ENCODE results near the gene TCL1B.

Gene TCL1B

DNA sequence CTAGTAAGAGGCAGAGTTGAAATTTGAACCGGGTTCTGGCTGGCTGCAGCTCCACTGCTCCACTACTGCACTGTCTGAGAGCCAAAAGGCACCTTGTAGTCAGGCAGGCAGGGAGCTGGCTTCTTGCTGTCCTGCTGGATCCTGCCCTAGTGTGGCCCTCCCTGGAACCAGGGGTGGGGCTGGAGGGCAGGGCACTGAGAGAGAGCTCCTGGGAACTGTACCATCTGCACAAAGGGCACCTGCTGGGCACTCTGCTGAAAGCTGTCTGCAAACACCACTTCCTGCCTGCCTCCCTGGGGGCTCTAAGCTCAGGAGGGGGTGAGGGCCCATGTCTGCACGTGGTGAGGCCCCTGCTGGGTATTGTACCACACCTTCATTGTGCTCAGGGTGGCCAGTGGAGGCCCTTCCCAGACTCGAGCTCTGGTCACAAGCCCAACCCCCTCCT is 19.0 kb upstream of the TCL1B start:
- DNase-seq (ENCODE audit: low spot score) = no peak

GRCh38 chr14:95668235-95668772 is 17.9 kb upstream of the TCL1B start:
- no peak for DNase-seq (ENCODE audit: low spot score)

DNA sequence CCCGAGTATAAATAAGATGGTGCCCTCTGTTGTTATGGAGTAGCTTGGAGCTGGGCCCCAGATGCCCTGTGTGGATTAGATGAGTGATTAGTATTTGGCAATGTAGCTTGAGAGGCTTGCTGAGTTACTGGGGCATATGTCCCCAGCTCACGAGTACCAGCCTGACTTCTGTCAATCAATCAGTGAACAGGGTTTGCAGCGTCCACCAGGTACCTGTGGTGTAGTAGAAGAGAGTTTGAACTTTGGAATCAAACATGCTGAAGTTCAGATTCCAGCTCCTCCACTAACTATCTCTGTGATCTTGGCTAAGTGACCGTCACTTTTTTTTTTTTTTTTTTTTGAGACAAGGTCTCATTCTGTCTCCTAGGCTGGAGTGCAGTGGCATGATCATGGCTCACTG is 11.6 kb upstream of the TCL1B start:
- no peak for DNase-seq (ENCODE audit: low spot score)

DNA sequence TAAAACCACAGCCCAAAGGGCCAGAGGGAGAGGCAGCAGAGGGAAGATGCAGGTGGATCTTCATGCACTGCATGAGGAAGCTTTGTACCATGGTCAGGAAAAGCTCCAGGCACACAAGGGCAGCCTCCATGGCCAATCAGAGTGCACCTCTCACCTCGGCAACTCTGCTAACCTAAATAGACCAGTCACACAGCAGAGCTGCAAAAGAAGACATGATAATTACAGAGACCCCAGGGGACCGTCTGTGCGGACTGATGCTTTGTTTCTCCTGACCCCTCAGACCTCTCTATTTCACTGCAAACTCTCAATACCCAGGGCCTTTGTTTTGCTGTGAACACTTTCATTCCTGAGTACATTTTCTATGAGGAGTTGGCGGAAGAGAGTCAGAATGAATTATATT is 10.7 kb upstream of the TCL1B start:
- no peak for DNase-seq (ENCODE audit: low spot score)

DNA sequence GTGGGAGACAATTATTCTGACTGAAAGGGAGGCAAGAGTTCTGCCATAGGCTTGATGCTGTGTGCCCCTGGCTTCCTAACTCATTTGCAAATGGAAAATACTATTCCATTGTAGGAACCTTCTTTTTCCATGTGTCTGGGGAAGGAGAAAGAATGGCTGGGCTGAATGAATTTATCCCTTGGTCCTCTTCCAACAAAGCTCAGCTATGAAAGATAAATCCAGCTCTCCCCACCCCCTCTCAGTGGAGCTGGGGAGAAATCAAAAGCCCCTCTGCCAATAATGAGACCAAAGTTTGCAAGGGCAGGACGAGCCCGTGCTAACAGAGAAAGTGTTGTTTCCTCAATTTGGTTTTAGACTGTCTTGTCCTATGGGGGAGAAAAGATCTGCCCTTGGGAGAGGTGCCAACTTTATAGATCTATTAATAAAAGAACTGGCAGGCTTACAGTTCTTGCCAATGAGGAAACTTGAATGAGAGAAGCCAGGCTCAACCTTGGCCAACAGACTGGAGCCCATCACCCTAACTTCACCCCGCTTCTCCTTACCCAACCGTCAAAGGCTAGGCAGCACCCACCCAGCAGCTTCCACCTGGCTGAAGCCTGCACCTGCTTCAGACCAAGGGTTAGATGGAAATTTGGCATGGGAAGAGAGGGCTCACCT is 8.9 kb upstream of the TCL1B start:
- no peak for DNase-seq (ENCODE audit: low spot score)

GRCh38 chr14:95679148-95679815 is 6.9 kb upstream of the TCL1B start:
- DNase-seq (ENCODE audit: low spot score) = no peak

GRCh38 chr14:95679998-95680735 is 6.1 kb upstream of the TCL1B start:
- DNase-seq (ENCODE audit: low spot score) = no peak

DNA sequence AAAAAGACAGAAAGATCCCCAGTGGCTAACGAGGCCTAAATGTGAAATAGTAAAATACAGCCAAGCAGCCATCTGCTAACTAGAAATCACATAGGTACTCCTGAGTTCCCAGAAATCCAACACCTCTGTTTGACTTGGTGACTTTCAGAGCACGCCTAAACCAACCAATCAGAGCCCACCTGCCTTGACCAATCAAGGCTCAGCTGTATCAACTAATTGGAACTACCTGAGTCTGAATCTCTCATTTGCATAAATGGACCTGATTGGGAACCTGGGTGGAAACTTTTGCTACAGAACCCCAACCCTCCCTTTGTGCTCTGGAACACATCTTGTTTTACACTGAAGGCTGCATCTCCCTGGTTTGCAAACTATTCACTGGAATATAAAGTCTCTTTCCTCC is 5.1 kb upstream of the TCL1B start:
- no peak for DNase-seq (ENCODE audit: low spot score)

GRCh38 chr14:95683793-95684192 is 2.4 kb upstream of the TCL1B start:
- no peak for DNase-seq (ENCODE audit: low spot score)

- no peak for DNase-seq (ENCODE audit: low spot score)
Observed at GRCh38 chr14:95686935-95687334, 709 bp downstream of the TCL1B start.

- DNase-seq (ENCODE audit: low spot score) = no peak
Observed at GRCh38 chr14:95689441-95689840, 3.2 kb downstream of the TCL1B start.

GRCh38 chr14:95690815-95691214 is 4.6 kb downstream of the TCL1B start:
- no peak for DNase-seq (ENCODE audit: low spot score)

DNA sequence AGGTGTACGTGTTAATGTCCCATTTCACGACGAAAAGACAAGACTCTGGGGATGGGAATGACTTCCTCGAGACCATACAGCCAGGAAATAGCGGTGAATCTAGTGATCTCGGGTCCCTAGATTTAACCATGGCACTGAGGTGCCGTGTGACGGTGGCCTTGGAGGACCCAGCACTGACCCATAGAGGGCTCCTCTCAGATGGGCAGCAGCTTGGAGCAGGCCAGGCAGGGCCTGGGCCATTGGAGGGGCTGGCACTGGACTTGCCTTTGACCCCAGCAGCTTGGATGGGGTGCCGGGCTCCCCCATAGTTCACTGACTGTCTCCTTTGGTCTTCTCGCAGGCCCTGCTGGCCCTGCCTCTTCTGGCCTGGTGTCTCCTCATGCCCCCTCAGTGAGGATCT is 5.4 kb downstream of the TCL1B start:
- DNase-seq (ENCODE audit: low spot score) = no peak

- no peak for DNase-seq (ENCODE audit: low spot score)
Observed at GRCh38 chr14:95692109-95692508, 5.9 kb downstream of the TCL1B start.

- no peak for DNase-seq (ENCODE audit: low spot score)
Observed at GRCh38 chr14:95695051-95695450, 8.8 kb downstream of the TCL1B start.

DNA sequence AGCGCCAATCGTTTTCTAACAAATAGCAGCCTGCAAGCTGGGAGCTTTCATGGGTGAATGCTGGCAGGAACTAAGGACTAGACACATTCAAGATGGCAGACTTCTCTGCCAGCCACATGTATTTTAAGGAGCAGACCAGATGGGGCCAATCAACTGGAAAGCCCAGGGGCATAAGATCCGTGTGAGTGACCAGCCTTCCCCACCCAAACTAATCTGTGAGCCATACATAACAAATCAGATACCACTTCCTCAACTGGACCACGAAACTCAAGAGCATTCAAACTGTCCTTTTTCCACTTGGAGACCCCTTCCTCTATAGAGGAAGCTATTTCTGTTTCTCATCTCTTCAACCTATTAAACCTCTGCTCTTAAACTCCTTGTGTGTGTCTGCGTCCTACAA is 9.7 kb downstream of the TCL1B start:
- no peak for DNase-seq (ENCODE audit: low spot score)

DNA sequence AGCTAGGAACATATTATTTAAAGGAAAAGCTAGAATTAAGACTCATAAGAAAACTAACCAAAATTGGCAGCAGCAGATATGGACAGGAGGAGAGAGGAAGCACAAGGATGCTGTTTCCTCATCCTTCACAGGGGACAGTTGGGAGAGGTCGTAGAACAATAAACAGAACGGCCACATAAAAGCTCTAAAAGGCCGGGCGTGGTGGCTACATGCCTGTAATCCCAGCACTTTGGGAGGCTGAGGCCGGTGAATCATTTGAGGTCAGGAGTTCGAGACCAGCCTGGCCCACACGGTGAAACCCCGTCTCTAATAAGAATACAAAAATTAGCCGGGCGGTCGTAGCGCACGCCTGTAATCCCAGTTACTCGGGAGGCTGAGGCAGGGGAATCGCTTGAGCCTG is 10.5 kb downstream of the TCL1B start:
- DNase-seq (ENCODE audit: low spot score) = no peak

DNA sequence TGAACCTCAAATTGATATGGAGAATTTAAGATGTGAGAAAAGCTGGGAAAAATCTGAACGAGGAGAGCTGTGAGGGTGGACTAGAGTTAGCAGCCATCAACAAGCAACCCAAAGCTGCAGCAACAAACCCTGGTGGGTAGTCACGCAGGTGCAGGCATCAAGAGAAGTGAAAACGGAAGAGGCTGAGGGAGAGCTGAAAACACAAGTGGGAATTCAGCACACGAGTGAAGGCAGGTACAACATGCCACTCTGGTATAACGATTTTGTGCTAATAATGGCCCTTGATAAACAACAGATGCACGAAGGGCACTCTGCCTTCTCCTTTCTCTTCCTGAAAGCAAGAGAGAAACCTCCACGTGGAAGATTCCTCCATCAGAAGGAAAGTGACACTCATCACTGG is 11.5 kb downstream of the TCL1B start:
- DNase-seq (ENCODE audit: low spot score) = no peak

GRCh38 chr14:95698287-95698686 is 12.1 kb downstream of the TCL1B start:
- no peak for DNase-seq (ENCODE audit: low spot score)

DNA sequence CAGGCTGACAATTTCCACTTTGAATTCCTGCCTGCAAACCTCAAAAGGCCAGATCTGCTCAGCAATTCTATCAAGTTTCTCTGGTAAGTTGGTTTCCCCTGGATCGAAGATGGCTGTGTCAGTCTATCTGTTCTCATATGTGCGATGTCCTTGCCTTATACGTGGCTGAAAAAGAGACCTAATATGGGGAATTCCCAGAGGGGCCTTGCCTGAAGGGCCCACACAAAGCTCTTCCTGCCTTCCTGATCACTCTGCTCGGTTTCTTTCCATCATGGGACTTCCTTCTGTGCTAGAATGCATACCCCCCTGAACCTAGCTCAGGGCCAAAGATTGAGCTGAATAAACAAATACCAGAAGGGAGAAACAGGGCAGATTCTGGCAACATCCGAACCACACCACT is 13.2 kb downstream of the TCL1B start:
- DNase-seq (ENCODE audit: low spot score) = no peak

DNA sequence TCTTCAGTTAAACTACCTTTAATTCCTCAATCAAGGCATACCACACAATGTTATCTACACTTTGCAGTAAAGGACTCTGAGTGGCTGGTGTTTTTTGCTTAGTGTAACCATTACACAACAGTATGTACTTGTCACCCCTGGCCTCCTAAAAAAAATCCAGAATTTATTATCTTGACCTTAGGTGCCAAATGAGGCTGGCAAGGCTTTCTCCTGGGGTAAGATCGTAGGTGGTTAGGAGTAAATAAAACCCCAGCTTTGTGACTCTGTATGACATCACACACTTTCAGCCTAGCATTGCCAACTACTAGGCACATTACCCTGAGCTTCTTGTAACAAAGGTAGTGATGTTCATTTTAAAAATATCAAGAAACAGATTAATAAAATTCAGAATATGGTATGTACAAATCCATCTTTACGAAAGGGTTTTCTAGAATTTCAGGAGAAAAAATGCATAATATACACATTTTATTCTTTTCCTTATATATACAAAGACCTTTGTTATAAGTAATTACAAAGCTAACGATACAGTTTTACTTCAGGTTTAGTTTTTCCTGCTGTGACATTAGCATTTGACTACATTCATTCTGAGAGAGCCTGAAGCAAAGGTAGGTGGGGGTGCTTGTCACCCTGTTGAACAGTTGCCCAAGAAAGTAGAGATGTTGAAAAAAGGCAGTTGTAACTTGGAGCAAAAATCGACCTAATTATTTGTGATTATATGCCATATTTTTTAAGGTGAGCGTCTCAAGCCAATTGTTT is 14.2 kb downstream of the TCL1B start:
- DNase-seq (ENCODE audit: low spot score) = no peak

GRCh38 chr14:95701846-95702221 is 15.6 kb downstream of the TCL1B start:
- DNase-seq (ENCODE audit: low spot score) = no peak
